HAP-1 (cell line): ENCODE results near the gene RFC2.

ENCODE experiments used
- DNase-seq, 2 experiments: peaks; one replicate each; pipeline ENCODE4 v3.0.0-alpha.2; 2016 to 2020; ENCODE audit warnings: low spot score in 2 of 2
- H3K27me3 ChIP-seq: fragments of 250-450 bp; sonication (Bioruptor Pico); 2 replicates; pipeline ENCODE4 v1.5.1; 2020; ENCODE audit warnings: low read depth, mild to moderate bottlenecking, moderate library complexity
- H3K36me3 ChIP-seq: fragments of 250-450 bp; sonication (Bioruptor Pico); replicated peaks from 2 replicates; pipeline ENCODE4 v1.5.1; 2020; ENCODE audit warnings: mild to moderate bottlenecking
- H3K4me1 ChIP-seq: fragments of 250-450 bp; sonication (Bioruptor Pico); 2 replicates; pipeline ENCODE4 v1.5.1; 2020; ENCODE audit warnings: mild to moderate bottlenecking
- H3K4me3 ChIP-seq: fragments of 250-450 bp; sonication (Bioruptor Pico); 2 replicates; pipeline ENCODE4 v1.5.1; 2020; ENCODE audit warnings: mild to moderate bottlenecking, moderate library complexity
- H3K9me3 ChIP-seq: fragments of 250-450 bp; sonication (Bioruptor Pico); 2 replicates; pipeline ENCODE4 v1.5.1; 2020; ENCODE audit warnings: mild to moderate bottlenecking, moderate library complexity
- in situ Hi-C: fragments of 300-500 bp; cut with MboI; formaldehyde crosslinking; loops from 3 replicates; pipeline ENCODE4 v1.14.3; 2020; ENCODE audit warnings: low sequenced_read_pairs, inconsistent platforms, mixed read lengths

The RFC2 gene

DNA sequence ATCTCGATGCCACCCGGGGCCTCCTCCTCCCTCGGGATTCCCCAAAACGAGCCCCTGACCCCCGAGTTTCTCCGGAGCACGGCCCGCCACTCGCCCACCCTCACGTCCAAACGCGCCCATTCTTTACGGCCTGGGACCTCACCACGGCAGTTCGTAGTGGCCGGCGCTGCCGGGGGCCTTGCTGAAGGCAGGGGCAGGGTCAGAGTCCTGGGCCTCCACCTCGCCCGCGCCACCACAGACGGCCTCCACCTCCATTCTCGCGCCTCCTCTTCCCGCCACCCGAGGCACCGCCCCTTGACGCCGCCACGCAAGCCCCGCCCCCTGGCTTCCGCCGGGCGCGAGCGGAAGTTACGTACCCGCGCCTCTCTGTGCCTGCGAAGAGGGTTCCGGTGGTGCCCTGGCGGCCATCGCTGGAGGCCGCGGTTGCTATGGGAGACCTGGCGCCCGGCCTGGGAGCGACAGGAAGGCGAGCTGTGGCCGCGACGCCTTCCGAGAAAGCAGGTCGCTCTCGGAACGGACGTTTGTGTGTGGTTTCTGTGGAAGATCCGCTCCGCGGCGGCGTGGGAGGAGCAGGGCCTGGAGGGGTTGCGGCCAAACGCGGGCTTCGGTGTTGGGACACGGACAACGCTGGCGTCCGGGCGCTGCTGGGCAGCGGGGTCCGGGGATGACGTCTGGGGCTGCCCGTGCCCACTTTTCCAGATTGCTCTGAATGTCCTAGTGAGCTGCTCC, at the start of gene RFC2:
Gene RFC2, minus strand, starts transcription at position 271 of the 729 bp plus-strand sequence. Its CDS starts 16 bp downstream, at position 255.
- Histone ChIP-seq H3K9me3 (no peaks in the 10 kb centered on the region), H3K4me3 (peak within 1 kb of the TSS; percentile 97), H3K36me3 (peaks cover 31% of the 10 kb centered on the region), H3K4me1 (peaks cover 8% of the 10 kb centered on the region), H3K27me3 (no peaks in the 10 kb centered on the region)
- peak; percentile 90 to 98 for DNase-seq
- in situ Hi-C loops: no loop called here

GRCh38 chr7:74302745-74303221, 48.6 kb upstream of the RFC2 start:
- Histone ChIP-seq H3K4me3 (no peak overlapping the region), H3K4me1 (peaks cover 21% of the 10 kb centered on the region)
- in situ Hi-C loops: no loop called here

DNA sequence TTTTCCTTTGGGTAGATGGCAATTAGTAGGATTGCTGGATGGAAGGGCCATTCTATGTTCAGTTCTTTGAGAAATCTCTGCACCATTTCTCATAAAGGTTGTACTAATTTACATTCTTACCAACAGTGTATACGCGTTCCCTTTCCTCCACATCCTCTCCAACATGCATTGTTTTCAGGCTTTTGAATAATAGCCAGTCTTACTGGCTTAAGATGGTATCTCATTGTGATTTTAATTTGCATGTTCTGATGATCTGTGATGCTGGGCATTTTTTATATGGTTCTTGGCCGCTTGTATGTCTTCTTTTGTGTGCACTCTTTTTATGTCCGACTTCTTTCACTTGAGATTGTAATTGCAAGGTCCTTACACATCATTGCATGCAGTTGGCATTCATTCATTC, 46.7 kb upstream of the RFC2 start:
- H3K9me3 ChIP-seq: no peaks in the 10 kb centered on the region
- H3K27me3 ChIP-seq: no peaks in the 10 kb centered on the region
- no peaks in the 10 kb centered on the region for H3K36me3 ChIP-seq
- peaks cover 13% of the 10 kb centered on the region for H3K4me1 ChIP-seq
- in situ Hi-C loops: no loop called here
- H3K4me3 ChIP-seq: no peak overlapping the region
- peak; percentile 53 to 100 for DNase-seq

More at GRCh38 chr7:74302745-74303221, 48.6 kb upstream of the RFC2 start:
- H3K36me3 ChIP-seq: no peaks in the 10 kb centered on the region
- DNase-seq: no peak
- no peaks in the 10 kb centered on the region for H3K27me3 ChIP-seq
- H3K9me3 ChIP-seq: no peaks in the 10 kb centered on the region

GRCh38 chr7:74299401-74299800, 45.2 kb upstream of the RFC2 start:
- no peak overlapping the region for H3K4me3 ChIP-seq
- no peaks in the 10 kb centered on the region for H3K9me3 ChIP-seq
- no peak for DNase-seq
- H3K27me3 ChIP-seq: no peaks in the 10 kb centered on the region
- in situ Hi-C loops: loop anchor here (5.0 kb wide), 1 partner anchor 37 kb away; no protein-coding TSS in a partner anchor
- no peaks in the 10 kb centered on the region for H3K36me3 ChIP-seq
- peaks cover 13% of the 10 kb centered on the region for H3K4me1 ChIP-seq

DNA sequence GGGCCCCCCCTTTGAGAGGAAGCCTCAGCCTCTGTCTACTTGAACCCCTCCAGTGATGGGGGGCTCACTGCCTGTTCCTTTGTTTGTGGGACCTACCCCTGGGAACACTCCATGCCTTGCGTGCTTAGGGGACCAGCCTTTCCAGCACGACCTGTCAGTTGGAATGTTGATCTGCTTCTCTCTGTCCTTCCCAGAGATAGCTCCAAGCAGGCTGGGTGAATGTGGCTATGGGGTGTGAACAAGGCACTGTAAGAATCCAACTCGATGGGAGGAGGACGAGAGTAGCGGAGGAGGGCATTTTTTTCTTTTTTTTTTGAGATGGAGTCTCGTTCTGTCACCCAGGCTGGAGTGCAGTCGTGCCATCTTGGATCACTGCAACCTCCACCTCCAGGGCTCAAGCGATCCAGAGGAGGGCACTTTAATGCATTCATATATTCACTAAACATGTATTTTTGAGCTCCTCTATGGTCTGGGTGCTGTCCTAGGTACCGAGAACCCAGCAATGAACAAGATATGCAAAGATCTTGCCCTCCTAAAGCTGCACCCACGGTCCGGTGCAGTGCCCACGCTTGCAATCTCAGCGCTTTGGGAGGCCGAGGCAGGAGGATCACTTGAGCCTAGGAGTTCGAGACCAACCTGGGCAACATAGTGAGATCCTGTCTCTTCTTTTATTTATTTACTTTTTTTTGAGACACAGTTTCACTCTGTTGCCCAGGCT, 43.5 kb upstream of the RFC2 start:
- Histone ChIP-seq H3K36me3 (no peaks in the 10 kb centered on the region), H3K4me1 (peaks cover 13% of the 10 kb centered on the region), H3K4me3 (no peak overlapping the region), H3K27me3 (no peaks in the 10 kb centered on the region), H3K9me3 (no peaks in the 10 kb centered on the region)
- in situ Hi-C loops: loop anchor here (5.0 kb wide), 1 partner anchor 35 kb away; no protein-coding TSS in a partner anchor
- DNase-seq: no peak

GRCh38 chr7:74294191-74294998, 40.2 kb upstream of the RFC2 start:
- in situ Hi-C loops: no loop called here
- Histone ChIP-seq H3K4me1 (peaks cover 6% of the 10 kb centered on the region; the same call in 1 of the 2 replicates), H3K9me3 (no peaks in the 10 kb centered on the region), H3K27me3 (no peaks in the 10 kb centered on the region), H3K36me3 (no peaks in the 10 kb centered on the region), H3K4me3 (no peak overlapping the region)
- no peak for DNase-seq

GRCh38 chr7:74293577-74293908, 39.3 kb upstream of the RFC2 start:
- Histone ChIP-seq H3K36me3 (no peaks in the 10 kb centered on the region), H3K4me3 (no peak overlapping the region), H3K9me3 (no peaks in the 10 kb centered on the region), H3K27me3 (no peaks in the 10 kb centered on the region), H3K4me1 (peaks cover 11% of the 10 kb centered on the region)
- in situ Hi-C loops: no loop called here
- DNase-seq: no peak

DNA sequence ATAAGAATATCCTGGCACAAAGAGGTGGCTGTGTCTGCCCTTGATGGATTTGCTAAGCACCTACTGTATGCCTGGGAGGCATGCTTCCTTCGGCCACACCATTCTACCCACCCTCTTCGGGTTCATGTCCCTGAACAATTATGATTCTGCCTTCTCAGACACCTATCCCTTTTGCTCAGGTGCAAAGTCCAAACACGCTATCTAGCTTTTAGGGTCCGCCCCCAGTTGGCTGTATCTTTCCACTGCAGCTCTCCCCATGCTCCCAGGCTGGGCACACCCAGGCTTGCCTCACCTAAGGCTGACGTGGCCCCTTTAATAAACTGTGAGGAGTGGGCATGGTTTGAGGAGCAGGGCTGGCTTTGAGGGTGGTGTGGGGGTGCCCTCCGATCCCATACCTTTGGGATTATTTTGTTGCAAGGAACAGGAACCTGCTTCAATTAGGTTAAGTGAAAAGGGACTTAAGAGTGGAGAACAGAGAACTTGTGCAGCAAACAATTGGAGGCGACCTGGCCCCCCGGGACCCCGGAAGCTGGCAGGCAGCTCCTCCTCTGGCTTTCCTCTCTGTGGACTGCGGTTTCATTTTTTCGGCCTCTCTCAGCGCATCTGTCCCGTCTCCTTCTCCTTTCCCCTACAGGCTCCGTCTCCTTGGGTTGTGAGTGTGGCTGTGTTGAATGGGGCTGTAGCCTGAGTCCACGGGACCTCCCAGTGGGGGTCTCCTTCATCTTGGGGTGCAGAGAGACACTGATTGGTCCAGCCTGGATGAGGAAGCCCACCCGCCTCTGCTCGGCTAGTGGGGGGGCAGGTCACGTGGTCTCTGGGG, 38.8 kb upstream of the RFC2 start:
- Histone ChIP-seq H3K4me3 (no peak overlapping the region), H3K4me1 (peaks cover 15% of the 10 kb centered on the region), H3K9me3 (no peaks in the 10 kb centered on the region), H3K36me3 (no peaks in the 10 kb centered on the region), H3K27me3 (no peaks in the 10 kb centered on the region)
- in situ Hi-C loops: no loop called here
- DNase-seq: no peak

- DNase-seq: no peak
- in situ Hi-C loops: no loop called here
- no peaks in the 10 kb centered on the region for H3K36me3 ChIP-seq
Observed at GRCh38 chr7:74291535-74291934, 37.3 kb upstream of the RFC2 start.

GRCh38 chr7:74290981-74291441, 36.8 kb upstream of the RFC2 start:
- H3K9me3 ChIP-seq: no peaks in the 10 kb centered on the region
- H3K36me3 ChIP-seq: no peaks in the 10 kb centered on the region
- H3K4me3 ChIP-seq: peak overlapping the region; percentile 56; the same call in 1 of the 2 replicates

More at GRCh38 chr7:74291535-74291934, 37.3 kb upstream of the RFC2 start:
- H3K9me3 ChIP-seq: no peaks in the 10 kb centered on the region
- H3K27me3 ChIP-seq: no peaks in the 10 kb centered on the region
- H3K4me3 ChIP-seq: no peak overlapping the region
- H3K4me1 ChIP-seq: peaks cover 16% of the 10 kb centered on the region

DNA sequence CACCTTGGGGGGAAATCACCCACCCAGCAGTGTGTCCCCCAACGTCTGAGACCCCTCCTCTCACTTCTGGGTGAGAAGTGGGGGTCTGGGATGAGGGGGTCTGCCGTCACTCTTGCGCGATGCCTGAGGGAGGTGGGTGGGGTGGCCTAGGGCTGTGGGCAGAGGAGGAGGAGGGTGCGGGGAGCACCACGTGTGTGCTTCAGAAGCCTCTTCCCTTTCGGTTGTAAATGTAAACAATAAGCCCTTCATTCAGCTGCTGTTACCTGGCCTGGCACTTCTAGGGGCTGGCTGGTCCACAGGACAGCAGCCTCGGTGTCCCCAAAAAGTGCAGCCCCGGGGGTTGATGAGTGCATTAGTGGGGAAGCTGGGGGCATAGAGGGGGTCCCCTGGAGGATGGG, 36.4 kb upstream of the RFC2 start:
- H3K4me1 ChIP-seq: peaks cover 16% of the 10 kb centered on the region
- H3K27me3 ChIP-seq: no peaks in the 10 kb centered on the region
- no peak for DNase-seq
- peak overlapping the region; percentile 56 for H3K4me3 ChIP-seq
- H3K36me3 ChIP-seq: no peaks in the 10 kb centered on the region
- in situ Hi-C loops: no loop called here
- no peaks in the 10 kb centered on the region for H3K9me3 ChIP-seq

More at GRCh38 chr7:74290981-74291441, 36.8 kb upstream of the RFC2 start:
- DNase-seq: no peak
- Histone ChIP-seq H3K27me3 (no peaks in the 10 kb centered on the region), H3K4me1 (peaks cover 16% of the 10 kb centered on the region)
- in situ Hi-C loops: no loop called here

- peak in 1 of 2 experiments; percentile 27 for DNase-seq
- Histone ChIP-seq H3K9me3 (no peaks in the 10 kb centered on the region), H3K27me3 (no peaks in the 10 kb centered on the region), H3K36me3 (no peaks in the 10 kb centered on the region), H3K4me1 (peaks cover 16% of the 10 kb centered on the region), H3K4me3 (peak overlapping the region; percentile 56)
- in situ Hi-C loops: no loop called here
Observed at GRCh38 chr7:74289659-74290552, 35.7 kb upstream of the RFC2 start.
